ENCODE measurements around the gene FCRL5. TPM values are rescaled to one million over a fixed set of nuclear protein-coding genes. Genes with fewer than 3 reads are reported as not detected.

The FCRL5 gene
- total RNA-seq, 3 donors from 2014 or later, result 1.6 to 5.2 TPM; not detected in 1

DNA sequence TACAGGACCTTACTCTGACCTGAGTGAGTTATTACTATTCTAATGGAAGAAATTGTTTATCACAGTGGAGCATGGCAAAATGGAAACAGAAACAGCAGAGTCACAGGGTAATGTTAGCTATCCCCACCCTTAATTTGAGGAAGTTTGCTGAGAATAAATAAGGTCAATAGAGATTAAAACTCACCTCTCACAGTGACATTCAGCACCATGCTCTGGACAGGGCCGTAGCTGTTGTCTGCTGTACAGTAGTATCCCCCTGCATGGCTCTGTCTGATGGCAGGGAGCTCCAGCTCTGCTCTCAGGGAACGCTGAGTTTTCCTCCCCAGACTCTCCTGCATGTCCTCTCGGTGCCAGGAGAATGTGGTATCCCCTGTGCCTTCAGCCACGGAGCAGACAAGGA lies 33.7 kb upstream of the FCRL5 start:
- no peaks in the 10 kb centered on the region for H3K4me1 ChIP-seq
- H3K27me3 ChIP-seq, result peaks cover 0 to 27% of the 10 kb centered on the region in 2 donors
- TF ChIP-seq POLR2A (IDR thresholded peaks at IDR 0.05) (no peak), POLR2AphosphoS5 (IDR thresholded peaks at IDR 0.05) (no peak), CTCF (IDR thresholded peaks at IDR 0.05) (no peak)
- intact Hi-C loops (cut with DNase I; ENCODE audit: low total_unique reads), result no loop called here
- no peaks in the 10 kb centered on the region for H3K36me3 ChIP-seq
- no peak overlapping the region for H3K4me3 ChIP-seq
- DNase-seq (ENCODE audit: low spot score in 2 of 2), result no peak
- H3K9me3 ChIP-seq, result peaks cover 0 to 6% of the 10 kb centered on the region in 2 donors
- H3K27ac ChIP-seq, result no peak overlapping the region

- Histone ChIP-seq H3K36me3 (no peaks in the 10 kb centered on the region), H3K9me3 (peaks cover 0 to 6% of the 10 kb centered on the region in 2 donors), H3K4me3 (no peak overlapping the region), H3K27ac (no peak overlapping the region), H3K27me3 (peaks cover 0 to 27% of the 10 kb centered on the region in 2 donors), H3K4me1 (no peaks in the 10 kb centered on the region)
- no peak for DNase-seq (ENCODE audit: low spot score in 2 of 2)
- TF ChIP-seq POLR2A (IDR thresholded peaks at IDR 0.05) (no peak), POLR2AphosphoS5 (IDR thresholded peaks at IDR 0.05) (no peak), CTCF (IDR thresholded peaks at IDR 0.05) (no peak)
- intact Hi-C loops (cut with DNase I; ENCODE audit: low total_unique reads), result no loop called here
Measured at GRCh38 chr1:157584503-157584902, 32.2 kb upstream of the FCRL5 start.

DNA sequence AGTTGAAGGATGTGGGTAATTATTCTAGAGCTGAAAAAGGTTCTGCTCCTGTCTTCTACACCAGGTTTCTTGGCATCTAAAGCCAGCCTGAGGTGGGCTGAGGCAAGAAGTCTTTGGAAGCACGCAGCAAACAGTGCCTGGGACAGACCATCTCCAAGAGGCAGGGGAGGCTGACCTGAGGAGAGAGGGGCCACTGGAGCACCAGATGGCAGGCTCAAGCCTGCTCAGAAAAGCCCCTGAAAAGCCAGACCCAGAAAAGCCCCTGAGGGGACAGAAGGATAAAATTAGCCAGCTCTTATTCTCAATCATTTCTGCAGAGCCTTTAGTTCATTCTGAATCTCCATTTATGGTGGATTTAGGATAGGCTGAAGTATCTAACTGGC lies 28.5 kb upstream of the FCRL5 start:
- intact Hi-C loops (cut with DNase I; ENCODE audit: low total_unique reads), result no loop called here
- Histone ChIP-seq H3K27ac (no peak overlapping the region), H3K4me1 (no peaks in the 10 kb centered on the region), H3K36me3 (no peaks in the 10 kb centered on the region), H3K27me3 (peaks cover 0 to 12% of the 10 kb centered on the region in 2 donors), H3K4me3 (no peak overlapping the region), H3K9me3 (peaks cover 0 to 6% of the 10 kb centered on the region in 2 donors)
- no peak for DNase-seq (ENCODE audit: low spot score in 2 of 2)
- TF ChIP-seq POLR2A (IDR thresholded peaks at IDR 0.05) (no peak), CTCF (IDR thresholded peaks at IDR 0.05) (no peak), POLR2AphosphoS5 (IDR thresholded peaks at IDR 0.05) (no peak)

DNA sequence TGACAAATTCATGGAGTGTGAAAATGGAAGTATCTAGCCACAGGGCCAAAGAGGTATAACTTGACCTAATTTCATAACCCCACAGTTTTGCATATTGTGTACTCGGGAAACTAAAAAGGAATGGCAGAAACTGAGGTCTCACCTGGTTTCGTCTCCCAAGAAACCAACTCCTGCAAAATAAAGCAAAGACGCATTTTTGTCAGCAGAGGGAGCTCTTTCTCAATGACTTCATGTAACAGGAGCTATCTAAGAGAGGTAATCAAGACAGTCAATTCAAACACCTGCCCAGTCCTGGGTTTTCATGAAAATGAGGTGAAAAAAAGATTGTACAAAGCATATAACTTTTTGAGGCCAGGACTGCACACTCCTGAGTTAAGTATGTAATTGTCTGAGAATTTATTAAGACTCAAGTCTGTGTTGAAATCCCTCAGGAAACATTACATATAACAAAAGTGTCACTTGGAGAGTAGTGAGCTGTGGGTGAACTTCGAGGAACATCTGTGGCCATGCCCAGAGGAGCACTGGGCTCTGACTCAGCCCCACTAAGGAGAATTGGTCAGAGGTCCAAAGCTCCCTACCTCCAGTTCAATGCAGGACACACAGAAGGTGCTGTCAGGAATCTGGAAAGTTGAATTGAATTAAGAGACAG lies 28.0 kb upstream of the FCRL5 start:
- TF ChIP-seq POLR2A (IDR thresholded peaks at IDR 0.05) (no peak), CTCF (IDR thresholded peaks at IDR 0.05) (peak; percentile 16 to 54 (median 44))
- intact Hi-C loops (cut with DNase I; ENCODE audit: low total_unique reads), result no loop called here
- no peaks in the 10 kb centered on the region for H3K36me3 ChIP-seq
- no peak overlapping the region for H3K27ac ChIP-seq
- no peaks in the 10 kb centered on the region for H3K4me1 ChIP-seq
- peaks cover 0 to 12% of the 10 kb centered on the region in 2 donors for H3K27me3 ChIP-seq
- no peak overlapping the region for H3K4me3 ChIP-seq
- peaks cover 0 to 6% of the 10 kb centered on the region in 2 donors for H3K9me3 ChIP-seq
- peak in 1 of 2 donors; percentile 19 for DNase-seq (ENCODE audit: low spot score in 2 of 2)

GRCh38 chr1:157577420-157577819 lies 25.1 kb upstream of the FCRL5 start:
- H3K9me3 ChIP-seq, result no peaks in the 10 kb centered on the region
- no peak overlapping the region for H3K4me3 ChIP-seq
- H3K4me1 ChIP-seq, result no peaks in the 10 kb centered on the region
- intact Hi-C loops (cut with DNase I; ENCODE audit: low total_unique reads), result no loop called here
- H3K27me3 ChIP-seq, result peaks cover 0 to under 1% of the 10 kb centered on the region in 2 donors
- H3K27ac ChIP-seq, result no peak overlapping the region
- no peak for DNase-seq (ENCODE audit: low spot score in 2 of 2)
- TF ChIP-seq CTCF (IDR thresholded peaks at IDR 0.05), result no peak
- TF ChIP-seq POLR2AphosphoS5 (IDR thresholded peaks at IDR 0.05), result no peak
- TF ChIP-seq POLR2A (IDR thresholded peaks at IDR 0.05), result no peak
- no peaks in the 10 kb centered on the region for H3K36me3 ChIP-seq

Measured in breast epithelium (tissue), 4 donors.